WI38 (cell line): Measurements from ENCODE around the gene LRRC72.

Source experiments
- H3K4me3 ChIP-seq: 2 replicates; pipeline ENCODE4 v1.5.1; 2011; ENCODE audit warnings: low read depth, mild to moderate bottlenecking, control low read depth, low read length
- TF ChIP-seq, protein P1 (sequence below): IDR thresholded peaks from 2 replicates; pipeline ENCODE4 v1.5.1; 2012; ENCODE audit warnings: low read depth, mild to moderate bottlenecking, control low read depth, low read length

Gene LRRC72

DNA sequence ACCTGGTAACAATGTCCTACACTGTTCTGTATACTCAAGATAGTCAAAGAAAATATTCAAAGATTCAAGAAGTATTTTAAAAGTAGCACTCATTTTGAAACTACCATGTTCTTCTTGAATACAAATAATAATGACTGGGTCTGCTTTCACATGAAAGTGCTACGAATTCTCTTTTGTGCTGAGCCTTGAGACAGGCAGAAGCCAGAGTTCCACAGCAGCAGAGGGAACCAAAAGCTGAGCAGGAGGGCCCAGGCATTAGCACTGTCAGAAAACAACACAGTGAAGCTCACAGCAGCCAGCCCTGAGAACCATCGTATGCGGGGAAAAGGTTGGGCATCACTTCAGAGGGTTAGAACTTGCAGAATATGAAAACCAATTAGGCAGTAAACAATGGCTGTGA lies 80.1 kb downstream of the LRRC72 start:
- no peak overlapping the region for H3K4me3 ChIP-seq
- TF ChIP-seq, protein P1, sequence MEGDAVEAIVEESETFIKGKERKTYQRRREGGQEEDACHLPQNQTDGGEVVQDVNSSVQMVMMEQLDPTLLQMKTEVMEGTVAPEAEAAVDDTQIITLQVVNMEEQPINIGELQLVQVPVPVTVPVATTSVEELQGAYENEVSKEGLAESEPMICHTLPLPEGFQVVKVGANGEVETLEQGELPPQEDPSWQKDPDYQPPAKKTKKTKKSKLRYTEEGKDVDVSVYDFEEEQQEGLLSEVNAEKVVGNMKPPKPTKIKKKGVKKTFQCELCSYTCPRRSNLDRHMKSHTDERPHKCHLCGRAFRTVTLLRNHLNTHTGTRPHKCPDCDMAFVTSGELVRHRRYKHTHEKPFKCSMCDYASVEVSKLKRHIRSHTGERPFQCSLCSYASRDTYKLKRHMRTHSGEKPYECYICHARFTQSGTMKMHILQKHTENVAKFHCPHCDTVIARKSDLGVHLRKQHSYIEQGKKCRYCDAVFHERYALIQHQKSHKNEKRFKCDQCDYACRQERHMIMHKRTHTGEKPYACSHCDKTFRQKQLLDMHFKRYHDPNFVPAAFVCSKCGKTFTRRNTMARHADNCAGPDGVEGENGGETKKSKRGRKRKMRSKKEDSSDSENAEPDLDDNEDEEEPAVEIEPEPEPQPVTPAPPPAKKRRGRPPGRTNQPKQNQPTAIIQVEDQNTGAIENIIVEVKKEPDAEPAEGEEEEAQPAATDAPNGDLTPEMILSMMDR: no peak

DNA sequence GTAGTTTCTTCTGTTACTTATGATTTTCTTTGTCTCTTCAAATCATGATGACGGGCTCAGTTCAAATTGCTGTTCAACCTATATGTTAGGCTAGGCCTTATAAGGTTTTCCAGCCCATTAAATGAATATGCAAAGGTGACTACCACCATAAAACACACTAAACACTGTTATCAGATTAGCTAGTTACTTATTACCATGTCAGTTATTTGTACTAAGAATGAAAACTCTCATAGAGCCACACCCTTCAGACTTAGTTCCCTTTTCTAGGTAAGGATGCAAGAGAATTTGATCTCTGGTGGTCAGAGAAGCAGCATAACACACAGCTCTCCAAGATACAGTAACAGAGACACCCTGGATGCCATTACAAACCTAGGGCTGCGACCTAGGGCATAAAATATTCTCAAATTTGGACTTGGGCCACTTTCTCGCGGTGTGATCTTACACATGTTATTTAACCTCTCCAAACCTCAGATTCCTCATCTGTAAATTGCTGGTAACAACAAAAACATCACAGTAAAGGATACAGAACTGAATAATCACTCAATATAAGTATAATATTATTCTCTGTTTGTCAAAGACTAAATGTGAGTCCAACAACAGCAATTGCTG lies 83.3 kb downstream of the LRRC72 start:
- no peak overlapping the region for H3K4me3 ChIP-seq
- TF ChIP-seq, protein P1: no peak

DNA sequence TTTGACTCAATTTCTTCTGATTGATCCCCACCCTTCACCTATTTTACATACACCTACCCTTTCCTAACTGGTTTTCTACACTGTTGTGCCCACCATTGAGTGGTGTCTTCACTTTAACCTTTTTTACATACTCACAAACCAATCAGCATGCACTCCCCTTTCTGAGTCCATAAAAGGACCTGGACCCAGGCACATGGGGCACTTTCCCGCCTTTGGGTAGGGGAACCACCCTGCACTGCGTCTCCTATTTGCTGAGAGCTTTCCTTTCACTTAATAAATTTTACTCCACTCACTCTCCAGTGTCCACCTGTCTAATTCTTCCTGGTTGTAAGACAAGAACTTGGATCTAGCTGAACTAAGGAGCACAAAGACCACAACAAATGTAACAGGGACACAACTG lies 85.1 kb downstream of the LRRC72 start:
- H3K4me3 ChIP-seq: no peak overlapping the region
- TF ChIP-seq, protein P1: no peak

DNA sequence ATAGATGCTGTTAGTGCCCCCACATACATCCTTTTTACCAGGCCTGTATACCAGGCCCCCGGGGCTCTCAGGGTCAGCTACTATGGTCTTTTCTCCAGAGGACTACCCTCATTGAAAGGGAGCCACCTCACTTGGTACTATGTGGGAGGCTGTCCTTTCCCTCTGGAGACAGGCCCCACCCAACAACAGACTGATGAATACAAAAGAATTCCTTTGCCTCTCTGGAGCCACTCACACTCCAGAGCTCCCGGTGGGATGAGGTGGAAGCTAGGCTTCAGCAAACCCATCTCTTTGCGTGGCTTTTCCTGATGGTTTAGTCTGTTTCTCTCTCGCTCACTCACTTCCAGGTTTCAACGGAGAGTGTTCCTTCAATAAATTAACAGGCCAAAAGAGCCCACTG lies 88.6 kb downstream of the LRRC72 start:
- TF ChIP-seq, protein P1: no peak
- H3K4me3 ChIP-seq: no peak overlapping the region

DNA sequence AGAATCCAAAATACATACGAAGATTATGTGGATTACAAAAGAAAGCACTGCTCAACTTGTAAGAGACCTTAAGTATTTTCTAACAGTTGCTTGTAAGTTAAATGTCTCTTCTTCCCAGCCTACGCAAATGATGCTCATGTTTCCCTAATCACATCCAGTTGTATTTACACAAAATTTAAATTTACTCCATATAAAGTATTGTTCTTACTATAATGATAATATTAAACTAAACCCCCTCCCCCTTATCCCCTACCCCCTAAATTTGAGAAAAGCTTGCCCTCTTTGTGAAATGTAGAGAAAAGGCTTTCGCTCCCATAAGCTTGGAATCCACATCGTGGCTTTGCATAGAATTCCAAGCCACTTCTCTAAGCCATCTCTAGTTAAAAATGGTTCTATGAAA lies 89.5 kb downstream of the LRRC72 start:
- TF ChIP-seq, protein P1: no peak
- no peak overlapping the region for H3K4me3 ChIP-seq

DNA sequence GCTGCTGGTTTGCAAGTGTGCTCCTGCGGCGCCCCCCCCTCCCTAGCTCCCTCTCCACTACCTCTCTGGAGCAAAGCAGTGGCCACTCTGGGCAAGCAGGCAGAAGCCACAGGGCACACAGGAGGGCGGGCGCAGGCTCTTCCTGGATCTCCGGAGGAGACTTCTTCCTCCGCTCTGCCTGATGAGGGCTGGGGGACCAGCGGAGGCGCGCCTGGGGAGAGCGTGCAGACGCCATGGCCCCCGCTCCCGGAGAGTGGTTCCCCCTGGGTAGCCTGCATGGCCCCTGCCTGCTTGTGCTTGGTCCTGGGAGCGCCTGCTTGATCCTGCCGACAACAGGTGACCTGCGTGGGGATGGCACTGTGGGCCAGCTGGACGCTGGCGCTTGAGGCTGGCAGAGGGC lies 89.9 kb downstream of the LRRC72 start:
- no peak overlapping the region for H3K4me3 ChIP-seq
- TF ChIP-seq, protein P1: no peak

DNA sequence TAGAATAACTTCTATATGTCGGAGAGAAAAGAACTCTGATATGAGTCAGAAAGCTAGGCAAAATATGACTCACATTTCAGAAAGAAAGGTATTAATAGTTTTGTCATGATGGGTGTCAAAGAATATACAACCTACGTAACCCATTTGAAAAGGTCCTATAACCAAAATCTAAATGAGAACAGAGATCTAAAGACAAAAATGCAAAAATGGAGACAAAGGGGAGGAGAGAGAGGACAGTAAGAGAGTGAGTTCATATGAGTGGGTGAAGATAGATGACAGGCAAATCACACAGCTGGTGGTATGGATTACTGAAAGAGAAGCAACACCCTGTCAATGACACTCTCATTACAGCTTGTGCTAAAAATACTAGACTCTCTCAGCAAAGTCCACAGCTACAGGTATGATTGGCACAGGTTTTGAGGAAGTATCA lies 93.4 kb downstream of the LRRC72 start:
- no peak overlapping the region for H3K4me3 ChIP-seq
- TF ChIP-seq, protein P1: no peak
